ENCODE data around the gene KBTBD7.

Gene KBTBD7

GRCh38 chr13:41232578-41233480 lies 38.5 kb upstream of the KBTBD7 start:
- Histone ChIP-seq H3K9me3 (ENCODE audit: control insufficient read depth, insufficient read depth, low read length) (no peaks in the 10 kb centered on the region), H4K20me1 (ENCODE audit: control insufficient read depth, insufficient read depth, low read depth, low read length) (no peaks in the 10 kb centered on the region), H3K9me2 (replicated peaks; ENCODE audit: control insufficient read depth, low read length) (no peaks in the 10 kb centered on the region), H3K4me3 (ENCODE audit: low read length) (peak overlapping the region; percentile 61), H3K4me1 (ENCODE audit: control insufficient read depth, low read length) (peaks cover 29% of the 10 kb centered on the region), H3K36me3 (ENCODE audit: control insufficient read depth, low read length) (peaks cover 28% of the 10 kb centered on the region), H3F3A (ENCODE audit: control insufficient read depth, insufficient read depth) (peaks cover 12% of the 10 kb centered on the region), H3K79me2 (ENCODE audit: control insufficient read depth, low read length) (no peaks in the 10 kb centered on the region), H3K27ac (ENCODE audit: low read depth, low read length) (peak overlapping the region; percentile 72), H3K4me2 (ENCODE audit: low read length) (peak overlapping the region; percentile 85), H3K27me3 (ENCODE audit: control insufficient read depth, low read length) (no peaks in the 10 kb centered on the region)
- TF ChIP-seq EZH2phosphoT487 (IDR thresholded peaks at IDR 0.05; ENCODE audit: borderline replicate concordance, low read length): no peak
- no peak for TF ChIP-seq CTCF (IDR thresholded peaks at IDR 0.05; ENCODE audit: low read depth, low read length, poor library complexity, severe bottlenecking)

GRCh38 chr13:41231786-41232185 lies 37.4 kb upstream of the KBTBD7 start:
- Histone ChIP-seq H3K4me2 (ENCODE audit: low read length) (peak overlapping the region; percentile 85), H3K9me3 (ENCODE audit: control insufficient read depth, insufficient read depth, low read length) (no peaks in the 10 kb centered on the region), H3K36me3 (ENCODE audit: control insufficient read depth, low read length) (peaks cover 28% of the 10 kb centered on the region), H4K20me1 (ENCODE audit: control insufficient read depth, insufficient read depth, low read depth, low read length) (no peaks in the 10 kb centered on the region), H3F3A (ENCODE audit: control insufficient read depth, insufficient read depth) (peaks cover 12% of the 10 kb centered on the region), H3K79me2 (ENCODE audit: control insufficient read depth, low read length) (no peaks in the 10 kb centered on the region), H3K27me3 (ENCODE audit: control insufficient read depth, low read length) (no peaks in the 10 kb centered on the region), H3K27ac (ENCODE audit: low read depth, low read length) (peak overlapping the region; percentile 72), H3K4me3 (ENCODE audit: low read length) (peak overlapping the region; percentile 61), H3K9me2 (replicated peaks; ENCODE audit: control insufficient read depth, low read length) (no peaks in the 10 kb centered on the region), H3K4me1 (ENCODE audit: control insufficient read depth, low read length) (peaks cover 29% of the 10 kb centered on the region)
- TF ChIP-seq EZH2phosphoT487 (IDR thresholded peaks at IDR 0.05; ENCODE audit: borderline replicate concordance, low read length) (no peak), CTCF (IDR thresholded peaks at IDR 0.05; ENCODE audit: low read depth, low read length, poor library complexity, severe bottlenecking) (no peak)

GRCh38 chr13:41231025-41231677 lies 36.8 kb upstream of the KBTBD7 start:
- Histone ChIP-seq H3K4me2 (ENCODE audit: low read length) (peak overlapping the region; percentile 85), H3K9me2 (replicated peaks; ENCODE audit: control insufficient read depth, low read length) (no peaks in the 10 kb centered on the region), H3K27ac (ENCODE audit: low read depth, low read length) (peak overlapping the region; percentile 72; the same call in 1 of the 2 replicates), H3K79me2 (ENCODE audit: control insufficient read depth, low read length) (no peaks in the 10 kb centered on the region), H4K20me1 (ENCODE audit: control insufficient read depth, insufficient read depth, low read depth, low read length) (no peaks in the 10 kb centered on the region), H3K9me3 (ENCODE audit: control insufficient read depth, insufficient read depth, low read length) (no peaks in the 10 kb centered on the region), H3K4me3 (ENCODE audit: low read length) (no peak overlapping the region), H3F3A (ENCODE audit: control insufficient read depth, insufficient read depth) (peaks cover 13% of the 10 kb centered on the region), H3K27me3 (ENCODE audit: control insufficient read depth, low read length) (no peaks in the 10 kb centered on the region), H3K36me3 (ENCODE audit: control insufficient read depth, low read length) (peaks cover 22% of the 10 kb centered on the region), H3K4me1 (ENCODE audit: control insufficient read depth, low read length) (peaks cover 29% of the 10 kb centered on the region)
- no peak for TF ChIP-seq CTCF (IDR thresholded peaks at IDR 0.05; ENCODE audit: low read depth, low read length, poor library complexity, severe bottlenecking)
- TF ChIP-seq EZH2phosphoT487 (IDR thresholded peaks at IDR 0.05; ENCODE audit: borderline replicate concordance, low read length): no peak
